Measurements from ENCODE around the gene LYZL1. TPM values are rescaled to one million over a fixed set of nuclear protein-coding genes. Genes with fewer than 3 reads are reported as not detected.

LYZL1 gene
- total RNA-seq, 1 donor from 2014 or later: not detected

DNA sequence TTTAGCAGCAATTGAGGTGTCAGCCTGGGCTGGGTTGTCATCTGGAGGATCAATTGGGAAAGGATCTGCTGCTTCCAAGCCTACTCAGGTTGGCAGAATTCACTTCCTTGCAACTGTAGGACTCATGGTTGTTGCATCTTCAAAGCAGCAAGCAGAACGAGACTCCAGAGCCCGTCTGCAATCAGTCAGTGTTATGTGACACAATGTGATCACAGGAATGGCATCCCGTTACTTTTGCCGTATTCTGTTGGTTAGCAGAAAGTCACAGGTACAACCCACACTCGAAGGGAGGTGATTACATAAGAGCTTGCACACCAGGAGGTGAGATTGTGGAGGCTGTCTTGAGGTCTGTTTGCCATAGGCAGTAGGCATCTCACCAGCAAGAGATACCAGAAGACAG lies 15.4 kb upstream of the LYZL1 start:
- TF ChIP-seq, protein P1, sequence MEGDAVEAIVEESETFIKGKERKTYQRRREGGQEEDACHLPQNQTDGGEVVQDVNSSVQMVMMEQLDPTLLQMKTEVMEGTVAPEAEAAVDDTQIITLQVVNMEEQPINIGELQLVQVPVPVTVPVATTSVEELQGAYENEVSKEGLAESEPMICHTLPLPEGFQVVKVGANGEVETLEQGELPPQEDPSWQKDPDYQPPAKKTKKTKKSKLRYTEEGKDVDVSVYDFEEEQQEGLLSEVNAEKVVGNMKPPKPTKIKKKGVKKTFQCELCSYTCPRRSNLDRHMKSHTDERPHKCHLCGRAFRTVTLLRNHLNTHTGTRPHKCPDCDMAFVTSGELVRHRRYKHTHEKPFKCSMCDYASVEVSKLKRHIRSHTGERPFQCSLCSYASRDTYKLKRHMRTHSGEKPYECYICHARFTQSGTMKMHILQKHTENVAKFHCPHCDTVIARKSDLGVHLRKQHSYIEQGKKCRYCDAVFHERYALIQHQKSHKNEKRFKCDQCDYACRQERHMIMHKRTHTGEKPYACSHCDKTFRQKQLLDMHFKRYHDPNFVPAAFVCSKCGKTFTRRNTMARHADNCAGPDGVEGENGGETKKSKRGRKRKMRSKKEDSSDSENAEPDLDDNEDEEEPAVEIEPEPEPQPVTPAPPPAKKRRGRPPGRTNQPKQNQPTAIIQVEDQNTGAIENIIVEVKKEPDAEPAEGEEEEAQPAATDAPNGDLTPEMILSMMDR (IDR thresholded peaks at IDR 0.05): no peak
- Histone ChIP-seq H3K36me3 (no peaks in the 10 kb centered on the region), H3K27ac (no peak overlapping the region), H3K4me1 (no peaks in the 10 kb centered on the region), H3K9me3 (no peaks in the 10 kb centered on the region), H3K4me3 (no peak overlapping the region), H3K27me3 (no peaks in the 10 kb centered on the region)
- intact Hi-C loops (cut with DNase I): no loop called here
- no peak for DNase-seq (ENCODE audit: low spot score in 2 of 2)

DNA sequence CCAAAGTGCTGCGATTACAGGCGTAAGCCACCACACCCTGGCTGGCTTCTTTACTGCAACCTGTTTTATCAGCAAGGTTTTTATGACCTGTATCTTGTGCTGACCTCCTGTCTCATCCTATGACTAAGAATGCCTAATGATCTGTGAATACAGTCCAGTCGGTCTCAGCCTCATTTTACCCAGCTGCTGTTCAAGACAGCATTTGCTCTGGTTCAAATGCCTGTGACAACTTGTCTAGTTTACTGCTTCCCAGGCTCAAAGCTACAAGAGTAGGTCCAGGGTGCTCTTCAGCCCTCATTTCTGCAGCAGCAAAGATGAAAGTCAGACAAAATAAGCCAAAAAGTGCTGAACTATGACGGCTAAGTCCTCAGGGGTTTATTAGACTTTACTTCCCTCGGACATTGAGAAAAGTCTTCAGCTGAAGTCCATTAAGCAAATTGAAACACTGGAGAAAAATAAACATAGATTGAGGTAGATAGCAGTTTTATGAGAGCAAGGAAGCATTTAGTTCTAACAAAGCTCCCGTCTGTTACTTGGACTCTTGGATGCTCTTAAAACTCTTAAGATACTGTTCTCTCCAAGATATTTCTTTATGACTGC lies 12.5 kb upstream of the LYZL1 start:
- Histone ChIP-seq H3K27ac (no peak overlapping the region), H3K36me3 (no peaks in the 10 kb centered on the region)
- intact Hi-C loops (cut with DNase I): no loop called here

DNA sequence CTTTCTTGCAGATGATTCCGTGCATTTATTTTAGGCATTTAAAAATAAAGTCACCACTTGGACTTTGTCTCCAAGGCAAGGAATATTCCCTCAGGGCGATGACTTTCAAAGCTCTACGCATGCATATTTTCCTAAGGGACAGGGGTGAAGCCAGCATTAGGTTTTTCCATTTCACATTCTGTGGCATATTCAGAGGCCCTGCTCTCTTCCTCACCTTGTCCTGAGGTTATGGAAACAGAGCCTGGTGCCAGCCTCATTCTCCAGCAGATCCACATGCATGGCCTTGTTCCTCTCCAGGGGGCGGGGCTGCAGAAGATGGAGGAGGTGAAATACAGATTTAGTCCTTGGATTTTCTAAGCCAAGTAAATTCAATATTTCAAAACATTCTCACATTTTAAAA lies 11.6 kb upstream of the LYZL1 start:
- no peak for DNase-seq (ENCODE audit: low spot score in 2 of 2)
- intact Hi-C loops (cut with DNase I): no loop called here

More for the DNA sequence above, 12.5 kb upstream of the LYZL1 start:
- TF ChIP-seq, protein P1 (IDR thresholded peaks at IDR 0.05): no peak
- Histone ChIP-seq H3K4me1 (no peaks in the 10 kb centered on the region), H3K27me3 (no peaks in the 10 kb centered on the region), H3K4me3 (no peak overlapping the region), H3K9me3 (no peaks in the 10 kb centered on the region)
- no peak for DNase-seq (ENCODE audit: low spot score in 2 of 2)

DNA sequence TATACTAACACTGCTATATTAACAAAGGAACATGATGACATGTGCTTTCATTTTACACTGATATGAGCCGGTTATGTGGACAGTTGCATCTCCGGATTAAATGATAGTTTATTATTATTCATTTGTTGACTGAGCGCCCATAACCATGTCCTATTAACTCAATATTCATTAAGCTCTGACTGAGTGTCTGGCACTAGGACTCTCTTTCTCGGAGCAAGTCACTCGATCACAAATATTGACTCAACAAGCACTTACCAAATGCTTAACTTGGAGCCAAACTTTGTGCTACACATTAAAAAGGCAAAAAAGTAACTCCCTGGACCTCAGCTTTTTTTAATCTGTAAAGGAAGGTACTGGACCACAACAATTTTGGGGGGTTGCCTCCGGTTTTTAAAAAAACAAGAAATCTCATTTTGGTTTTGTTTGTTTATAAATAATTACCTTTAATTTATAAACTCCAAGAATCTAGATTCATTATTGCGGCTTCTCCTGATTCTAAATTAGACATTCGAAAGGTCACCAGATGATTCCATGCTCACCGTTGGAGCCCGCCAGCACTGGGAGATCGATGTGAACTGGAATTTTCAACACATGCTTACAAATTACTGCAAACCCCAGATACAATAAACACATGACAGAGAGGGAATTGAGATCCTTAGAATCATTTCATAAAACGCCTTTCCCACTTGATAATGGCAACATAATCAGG lies 8.9 kb upstream of the LYZL1 start:
- no peaks in the 10 kb centered on the region for H3K9me3 ChIP-seq
- TF ChIP-seq, protein P1 (IDR thresholded peaks at IDR 0.05): no peak
- intact Hi-C loops (cut with DNase I): no loop called here

More for the DNA sequence above, 11.6 kb upstream of the LYZL1 start:
- H3K27me3 ChIP-seq: no peaks in the 10 kb centered on the region
- TF ChIP-seq, protein P1 (IDR thresholded peaks at IDR 0.05): no peak
- no peaks in the 10 kb centered on the region for H3K36me3 ChIP-seq
- H3K4me3 ChIP-seq: no peak overlapping the region
- no peak overlapping the region for H3K27ac ChIP-seq
- no peaks in the 10 kb centered on the region for H3K9me3 ChIP-seq
- H3K4me1 ChIP-seq: no peaks in the 10 kb centered on the region

DNA sequence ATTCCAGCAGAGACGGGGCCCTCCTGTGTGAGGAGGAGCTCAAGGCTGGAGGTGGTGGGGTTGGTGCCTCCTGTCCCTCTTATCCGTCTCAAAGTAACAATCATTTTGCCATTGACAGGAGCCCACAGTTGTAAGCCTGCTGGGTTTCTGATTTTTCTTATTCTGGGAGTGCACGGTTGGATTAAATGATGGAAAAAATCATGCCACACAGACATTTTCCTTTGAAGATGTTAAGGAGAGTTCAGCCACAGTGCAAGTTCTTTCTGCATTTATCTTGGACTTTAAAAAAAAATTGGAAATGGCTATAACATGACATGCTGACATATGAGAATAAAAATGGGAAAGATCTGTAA lies 8.4 kb upstream of the LYZL1 start:
- Histone ChIP-seq H3K27me3 (no peaks in the 10 kb centered on the region), H3K9me3 (no peaks in the 10 kb centered on the region), H3K36me3 (no peaks in the 10 kb centered on the region), H3K27ac (no peak overlapping the region), H3K4me3 (no peak overlapping the region), H3K4me1 (no peaks in the 10 kb centered on the region)
- DNase-seq (ENCODE audit: low spot score in 2 of 2): no peak
- intact Hi-C loops (cut with DNase I): no loop called here
- TF ChIP-seq, protein P1 (IDR thresholded peaks at IDR 0.05): no peak

More for the DNA sequence above, 8.9 kb upstream of the LYZL1 start:
- Histone ChIP-seq H3K27ac (no peak overlapping the region), H3K36me3 (no peaks in the 10 kb centered on the region), H3K27me3 (no peaks in the 10 kb centered on the region), H3K4me1 (no peaks in the 10 kb centered on the region), H3K4me3 (no peak overlapping the region)
- no peak for DNase-seq (ENCODE audit: low spot score in 2 of 2)
